Breast epithelium (tissue), 3 donors: ENCODE results near the gene TNNT1.

Experiments
- POLR2A ChIP-seq: fragments of 450-650 bp; IDR thresholded peaks from one replicate; pipeline ENCODE4 v1.6.1; 2016; ENCODE audit warnings: antibody characterized with exemption, mild to moderate bottlenecking, moderate library complexity
- TF ChIP-seq, protein P1 (sequence below), 3 donors: fragments of 450-650 bp; IDR thresholded peaks; one replicate each; pipeline ENCODE4 v1.5.1; 2016 to 2017; ENCODE audit warnings: antibody characterized with exemption in 3 of 3, mild to moderate bottlenecking in 3 of 3, moderate library complexity in 3 of 3

DNA sequence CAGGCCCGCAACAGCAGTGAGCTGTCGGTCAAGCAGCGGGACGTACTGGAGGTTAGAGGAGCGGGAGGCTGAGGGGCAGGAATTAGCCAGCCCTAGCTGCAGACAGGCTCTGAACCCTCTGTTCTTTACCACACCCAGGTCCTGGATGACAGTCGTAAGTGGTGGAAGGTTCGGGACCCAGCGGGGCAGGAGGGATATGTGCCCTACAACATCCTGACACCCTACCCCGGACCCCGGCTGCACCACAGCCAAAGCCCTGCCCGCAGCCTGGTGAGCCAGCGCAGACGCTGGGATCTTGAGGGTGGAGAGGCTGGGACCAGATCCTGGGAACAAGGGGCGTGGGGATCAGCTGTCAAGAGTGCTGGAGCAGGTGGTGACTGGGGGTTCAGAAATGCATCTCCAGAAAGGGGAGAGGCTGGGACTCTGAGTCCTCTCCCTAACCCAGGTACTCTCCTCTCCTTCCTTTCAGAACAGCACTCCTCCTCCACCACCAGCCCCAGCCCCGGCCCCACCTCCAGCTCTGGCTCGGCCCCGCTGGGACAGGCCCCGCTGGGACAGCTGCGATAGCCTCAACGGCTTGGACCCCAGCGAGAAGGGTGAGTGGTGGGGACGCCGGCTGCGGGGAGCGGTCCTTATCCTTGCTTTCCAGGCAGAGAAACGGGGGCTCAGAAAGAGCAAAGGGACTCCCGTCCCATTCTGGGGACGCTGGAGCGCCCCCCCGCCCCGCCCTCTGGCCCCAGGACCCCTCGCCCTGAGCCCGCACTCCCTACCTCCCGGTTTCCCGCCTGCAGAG lies 62.9 kb downstream of the TNNT1 start:
- no peak for TF ChIP-seq POLR2A
- TF ChIP-seq, protein P1, sequence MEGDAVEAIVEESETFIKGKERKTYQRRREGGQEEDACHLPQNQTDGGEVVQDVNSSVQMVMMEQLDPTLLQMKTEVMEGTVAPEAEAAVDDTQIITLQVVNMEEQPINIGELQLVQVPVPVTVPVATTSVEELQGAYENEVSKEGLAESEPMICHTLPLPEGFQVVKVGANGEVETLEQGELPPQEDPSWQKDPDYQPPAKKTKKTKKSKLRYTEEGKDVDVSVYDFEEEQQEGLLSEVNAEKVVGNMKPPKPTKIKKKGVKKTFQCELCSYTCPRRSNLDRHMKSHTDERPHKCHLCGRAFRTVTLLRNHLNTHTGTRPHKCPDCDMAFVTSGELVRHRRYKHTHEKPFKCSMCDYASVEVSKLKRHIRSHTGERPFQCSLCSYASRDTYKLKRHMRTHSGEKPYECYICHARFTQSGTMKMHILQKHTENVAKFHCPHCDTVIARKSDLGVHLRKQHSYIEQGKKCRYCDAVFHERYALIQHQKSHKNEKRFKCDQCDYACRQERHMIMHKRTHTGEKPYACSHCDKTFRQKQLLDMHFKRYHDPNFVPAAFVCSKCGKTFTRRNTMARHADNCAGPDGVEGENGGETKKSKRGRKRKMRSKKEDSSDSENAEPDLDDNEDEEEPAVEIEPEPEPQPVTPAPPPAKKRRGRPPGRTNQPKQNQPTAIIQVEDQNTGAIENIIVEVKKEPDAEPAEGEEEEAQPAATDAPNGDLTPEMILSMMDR (IDR thresholded peaks at IDR 0.05), result no peak
